Gastroesophageal sphincter (tissue), 4 donors: Measurements from ENCODE around the gene LPP. TPM values are rescaled to one million over a fixed set of nuclear protein-coding genes. Genes with fewer than 3 reads are reported as not detected.

Source experiments
- ATAC-seq: fragments of 150-250 bp; one replicate; pipeline ENCODE4 v1.9.1; 2016; ENCODE audit warnings: mild to moderate bottlenecking, moderate library complexity
- H3K27ac ChIP-seq, 4 donors: fragments of 200-600 bp; sonication (generic) in 3 of 4; 1 replicate in 3 of 4; 2 replicates in 1 of 4; pipeline ENCODE4 v1.5.1; 2016 to 2019
- H3K27me3 ChIP-seq: fragments of 200-600 bp; sonication (generic); one replicate; pipeline ENCODE4 v1.5.1; 2019
- H3K36me3 ChIP-seq, 2 donors: fragments of 200-600 bp; sonication (generic); one replicate each; pipeline ENCODE4 v1.5.1; 2019; ENCODE audit warnings: control low read depth in 1 of 2
- H3K4me1 ChIP-seq, 3 donors: fragments of 200-600 bp; sonication (generic); 1 replicate in 2 of 3; 2 replicates in 1 of 3; pipeline ENCODE4 v1.5.1; 2016 to 2019; ENCODE audit warnings: control low read depth in 2 of 3
- H3K4me3 ChIP-seq, 2 donors: fragments of 200-600 bp; sonication (generic); one replicate each; pipeline ENCODE4 v1.5.1; 2019; ENCODE audit warnings: mild to moderate bottlenecking in 1 of 2, moderate library complexity in 1 of 2
- H3K9me3 ChIP-seq, 3 donors: fragments of 200-600 bp; sonication (generic); one replicate each; pipeline ENCODE4 v1.5.1; 2017 to 2019; ENCODE audit warnings: control low read depth in 2 of 3
- EP300 ChIP-seq: sonication (generic); formaldehyde crosslinking; IDR thresholded peaks from one replicate; pipeline ENCODE4 v1.6.1; 2017; ENCODE audit warnings: antibody characterized with exemption, mild to moderate bottlenecking
- POLR2A ChIP-seq, 2 donors: fragments of 450-650 bp; IDR thresholded peaks; one replicate each; pipeline ENCODE4 v1.6.1; 2017; ENCODE audit warnings: antibody characterized with exemption in 2 of 2, mild to moderate bottlenecking in 2 of 2, moderate library complexity in 1 of 2
- POLR2AphosphoS5 ChIP-seq: sonication (generic); formaldehyde crosslinking; IDR thresholded peaks from one replicate; pipeline ENCODE4 v1.6.1; 2017; ENCODE audit warnings: antibody characterized with exemption
- WGBS, 2 donors: methylation state at CpG; one replicate each; pipeline ENCODE4 v1.1.5; 2018; ENCODE audit warnings: low coverage in 1 of 2; 5-methylcytosine and 5-hydroxymethylcytosine counted together
- total RNA-seq, 4 donors: library from RNA; depleted of rRNA; stranded (reverse); fragments of >200 nt; gene quantifications; one replicate each; pipeline ENCODE4 v1.1.0, GENCODE V29; 2016
- TF ChIP-seq, protein P1 (sequence below), 4 experiments: fragments of 200-600 bp in 2 of 4; fragments of 450-650 bp in 2 of 4; sonication (generic) in 1 of 4; IDR thresholded peaks; one replicate each; pipeline ENCODE4 v1.5.1; 2017 to 2019; ENCODE audit warnings: antibody characterized with exemption in 4 of 4, mild to moderate bottlenecking in 2 of 4, moderate library complexity in 2 of 4

Gene LPP
- total RNA-seq, 4 donors from 2014 or later = 1,243 to 2,297 (median 2,164) TPM

GRCh38 chr3:188108703-188109412, 45.1 kb upstream of the LPP start:
- Histone ChIP-seq H3K4me3 (no peak overlapping the region), H3K36me3 (no peaks in the 10 kb centered on the region), H3K27ac (no peak overlapping the region), H3K27me3 (no peaks in the 10 kb centered on the region), H3K9me3 (no peaks in the 10 kb centered on the region), H3K4me1 (no peaks in the 10 kb centered on the region)
- 90 to 92% methylated on average over 2 to 4 of the region's 4 CpGs for WGBS, 2 donors
- ATAC-seq = no peak
- no peak for TF ChIP-seq POLR2A (IDR thresholded peaks at IDR 0.05)
- no peak for TF ChIP-seq EP300
- TF ChIP-seq, protein P1, sequence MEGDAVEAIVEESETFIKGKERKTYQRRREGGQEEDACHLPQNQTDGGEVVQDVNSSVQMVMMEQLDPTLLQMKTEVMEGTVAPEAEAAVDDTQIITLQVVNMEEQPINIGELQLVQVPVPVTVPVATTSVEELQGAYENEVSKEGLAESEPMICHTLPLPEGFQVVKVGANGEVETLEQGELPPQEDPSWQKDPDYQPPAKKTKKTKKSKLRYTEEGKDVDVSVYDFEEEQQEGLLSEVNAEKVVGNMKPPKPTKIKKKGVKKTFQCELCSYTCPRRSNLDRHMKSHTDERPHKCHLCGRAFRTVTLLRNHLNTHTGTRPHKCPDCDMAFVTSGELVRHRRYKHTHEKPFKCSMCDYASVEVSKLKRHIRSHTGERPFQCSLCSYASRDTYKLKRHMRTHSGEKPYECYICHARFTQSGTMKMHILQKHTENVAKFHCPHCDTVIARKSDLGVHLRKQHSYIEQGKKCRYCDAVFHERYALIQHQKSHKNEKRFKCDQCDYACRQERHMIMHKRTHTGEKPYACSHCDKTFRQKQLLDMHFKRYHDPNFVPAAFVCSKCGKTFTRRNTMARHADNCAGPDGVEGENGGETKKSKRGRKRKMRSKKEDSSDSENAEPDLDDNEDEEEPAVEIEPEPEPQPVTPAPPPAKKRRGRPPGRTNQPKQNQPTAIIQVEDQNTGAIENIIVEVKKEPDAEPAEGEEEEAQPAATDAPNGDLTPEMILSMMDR (IDR thresholded peaks at IDR 0.05) = no peak
- TF ChIP-seq POLR2AphosphoS5 = no peak

DNA sequence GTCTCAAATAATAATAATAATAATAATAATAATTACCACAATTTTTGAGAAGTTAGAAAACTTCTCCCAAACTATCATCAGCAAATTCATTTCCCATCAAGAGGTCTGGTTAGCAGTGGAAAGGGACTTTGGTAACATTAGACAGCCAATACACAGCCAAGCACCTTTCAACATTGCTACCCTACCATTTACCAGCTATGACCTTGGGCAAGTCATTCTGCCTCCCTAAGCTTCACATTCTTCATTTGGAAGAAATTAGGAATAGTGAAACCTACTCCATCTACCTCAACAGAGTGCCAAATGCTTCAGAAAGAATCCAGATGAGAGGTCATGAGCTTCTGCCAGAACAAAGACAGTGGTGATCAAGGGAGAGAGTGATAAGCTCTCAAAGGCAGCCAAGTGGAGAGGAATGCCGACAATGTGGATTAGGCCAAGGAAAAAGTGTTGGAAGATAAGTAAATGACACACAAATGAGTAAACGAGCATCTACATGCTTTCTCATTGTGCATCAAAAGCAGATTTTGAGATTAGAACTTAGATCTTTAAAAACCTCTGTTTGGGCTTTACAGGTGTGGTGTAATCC, 42.9 kb upstream of the LPP start:
- 53 to 60% methylated on average over 2 of the region's 2 CpGs for WGBS, 2 donors
- Histone ChIP-seq H3K4me1 (no peaks in the 10 kb centered on the region), H3K36me3 (no peaks in the 10 kb centered on the region), H3K27ac (no peak overlapping the region), H3K4me3 (no peak overlapping the region), H3K27me3 (no peaks in the 10 kb centered on the region), H3K9me3 (no peaks in the 10 kb centered on the region)
- TF ChIP-seq POLR2AphosphoS5 = no peak
- TF ChIP-seq EP300 = no peak
- TF ChIP-seq POLR2A (IDR thresholded peaks at IDR 0.05) = no peak
- TF ChIP-seq, protein P1 (IDR thresholded peaks at IDR 0.05) = no peak
- ATAC-seq = no peak

- peak; percentile 73 for ATAC-seq
Observed at GRCh38 chr3:188113756-188114155, 40.2 kb upstream of the LPP start.

DNA sequence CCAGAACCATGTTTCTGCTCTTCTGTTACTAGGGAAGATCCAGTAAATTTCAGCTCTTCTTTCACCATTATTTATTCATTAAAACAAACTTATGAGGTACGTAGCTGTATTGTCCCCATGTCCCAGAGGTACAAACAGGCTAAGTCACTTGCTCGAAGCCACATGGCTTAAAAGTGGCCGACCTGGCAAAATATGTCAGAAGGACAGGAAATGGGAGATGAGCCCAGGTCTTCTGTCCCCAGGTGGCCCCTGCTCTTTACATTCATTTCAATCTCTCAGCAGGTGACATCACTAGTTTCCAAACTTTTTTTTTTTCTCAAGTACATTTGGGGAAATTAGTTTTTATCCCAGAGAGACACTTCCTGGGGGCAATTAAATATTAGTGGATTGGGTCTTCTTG, 34.1 kb upstream of the LPP start:
- Histone ChIP-seq H3K4me3 (no peak overlapping the region), H3K27me3 (no peaks in the 10 kb centered on the region), H3K27ac (no peak overlapping the region), H3K4me1 (peaks cover 0 to 14% (median 0%) of the 10 kb centered on the region in 3 donors), H3K9me3 (peaks cover 0 to 8% (median 0%) of the 10 kb centered on the region in 3 donors), H3K36me3 (no peaks in the 10 kb centered on the region)
- TF ChIP-seq EP300 (no peak), POLR2A (IDR thresholded peaks at IDR 0.05) (no peak), POLR2AphosphoS5 (no peak)
- TF ChIP-seq, protein P1 (IDR thresholded peaks at IDR 0.05) = no peak
- WGBS, 2 donors = 63 to 73% methylated on average over 2 to 3 of the region's 3 CpGs
- ATAC-seq = no peak

More at GRCh38 chr3:188113756-188114155, 40.2 kb upstream of the LPP start:
- Histone ChIP-seq H3K4me3 (no peak overlapping the region), H3K27ac (peak overlapping the region in 1 of 4 donors; percentile 16), H3K9me3 (peaks cover 0 to 8% (median 0%) of the 10 kb centered on the region in 3 donors), H3K36me3 (no peaks in the 10 kb centered on the region), H3K27me3 (no peaks in the 10 kb centered on the region), H3K4me1 (no peaks in the 10 kb centered on the region)
- no peak for TF ChIP-seq POLR2AphosphoS5
- no peak for TF ChIP-seq POLR2A (IDR thresholded peaks at IDR 0.05)
- TF ChIP-seq EP300 = no peak
- TF ChIP-seq, protein P1 (IDR thresholded peaks at IDR 0.05) = no peak
